ENCODE measurements around the gene CNTRL. TPM values are rescaled to one million over a fixed set of nuclear protein-coding genes. Genes with fewer than 3 reads are reported as not detected.

Gene CNTRL
- polyA plus RNA-seq, 1 of the 3 experiments (the other 2 are of a cell fraction), result 3.6 TPM

GRCh38 chr9:121107881-121108280 lies 33.1 kb downstream of the CNTRL start:
- ChIA-PET CTCF (interaction anchor here (0.7 kb wide), 2 partner anchors 25 to 32 kb away, joined by 3 read pairs; no protein-coding TSS in a partner anchor), POLR2A (no interaction called here)
- Histone ChIP-seq H3K4me2 (no peak overlapping the region), H3K9ac (no peak overlapping the region), H4K20me1 (ENCODE audit: insufficient read depth) (no peaks in the 10 kb centered on the region), H3F3A (replicated peaks; ENCODE audit: insufficient read depth) (peaks cover 3% of the 10 kb centered on the region), H3K9me3 (no peaks in the 10 kb centered on the region), H3K4me1 (ENCODE audit: control insufficient read depth in 1 of 2, insufficient read depth in 2 of 2, low read depth in 1 of 2, low read length in 1 of 2) (no peaks in the 10 kb centered on the region; a peak in 1 of 4 replicates), H3K4me3 (ENCODE audit: low read depth in 2 of 2, low read length in 1 of 2) (no peak overlapping the region), H3K36me3 (replicated peaks in 1 of 2; ENCODE audit: control insufficient read depth in 1 of 2, insufficient read depth in 2 of 2, low read length in 1 of 2) (peaks cover 0 to 3% of the 10 kb centered on the region in 2 experiments), H3K9me2 (no peaks in the 10 kb centered on the region), H3K79me2 (ENCODE audit: insufficient read depth) (no peaks in the 10 kb centered on the region), H3K27me3 (ENCODE audit: insufficient read depth) (no peaks in the 10 kb centered on the region), H3K27ac (ENCODE audit: low read depth in 2 of 2, low read length in 1 of 2) (no peak overlapping the region), H2AFZ (ENCODE audit: low read depth) (no peak overlapping the region)
- no peak for DNase-seq
- 85% methylated on average over 1 of the region's 1 CpG for WGBS (ENCODE audit: low lambda C conversion rate)
- TF ChIP-seq TEAD4 (IDR thresholded peaks at IDR 0.05; ENCODE audit: borderline replicate concordance, insufficient read depth), result no peak
- no peak for TF ChIP-seq POLR2AphosphoS5 (IDR thresholded peaks at IDR 0.05; ENCODE audit: low read depth, low read length)
- no peak for TF ChIP-seq JUND (IDR thresholded peaks at IDR 0.05)
- TF ChIP-seq MEF2A (IDR thresholded peaks at IDR 0.05; ENCODE audit: borderline replicate concordance, low read depth), result no peak
- no peak for TF ChIP-seq FOXJ3 (CRISPR knock-in tag; IDR thresholded peaks at IDR 0.05)
- TF ChIP-seq ELF1 (IDR thresholded peaks at IDR 0.05), result no peak
- no peak for TF ChIP-seq ZBTB33 (IDR thresholded peaks at IDR 0.05; ENCODE audit: borderline replicate concordance, low read depth)
- no peak for TF ChIP-seq GATA2 (CRISPR knock-in tag; IDR thresholded peaks at IDR 0.05)
- no peak for TF ChIP-seq FOSL2 (IDR thresholded peaks at IDR 0.05; ENCODE audit: borderline replicate concordance, low read depth)
- TF ChIP-seq CTCF (IDR thresholded peaks at IDR 0.05), result no peak
- TF ChIP-seq REST (IDR thresholded peaks at IDR 0.05; ENCODE audit: low read depth, low read length), result no peak
- TF ChIP-seq YY1 (IDR thresholded peaks at IDR 0.05; ENCODE audit: low read depth), result no peak
- TF ChIP-seq MAX (IDR thresholded peaks at IDR 0.05; ENCODE audit: low read depth), result no peak
